H1 (cell line): ENCODE measurements around the gene RASAL1. TPM values are rescaled to one million over a fixed set of nuclear protein-coding genes. Genes with fewer than 3 reads are reported as not detected.

ENCODE experiments used
- CTCF ChIA-PET: fragments of 300-600 bp; sonication (Branson Sonifier 250); formaldehyde crosslinking; loops from one replicate; lab custom pipeline; 2021; ENCODE audit not compliant: partially characterized antibody; lab: Charles Lee
- POLR2A ChIA-PET: fragments of 300-600 bp; sonication (Branson Sonifier 250); formaldehyde crosslinking; loops from one replicate; lab custom pipeline; 2021; ENCODE audit warnings: inconsistent platforms; ENCODE audit not compliant: partially characterized antibody; lab: Charles Lee
- DNase-seq, 2 experiments: peaks; one replicate each; pipeline versions ENCODE4 v3.0.0 to v3.0.0-alpha.2; 2010 to 2022; ENCODE audit warnings: low spot score in 2 of 2, low read depth in 1 of 2, mixed read lengths in 1 of 2
- FAIRE-seq: peaks from 2 replicates; lab custom pipeline; 2011; peaks lifted over from hg19 to GRCh38; lab: Jason Lieb, UNC
- H2AFZ ChIP-seq: 2 replicates; pipeline ENCODE4 v1.8.1; 2012; ENCODE audit warnings: low read length, inconsistent platforms
- H2AK5ac ChIP-seq: 2 replicates; pipeline ENCODE4 v1.6.1; 2013; ENCODE audit warnings: low read depth, low read length
- H2BK120ac ChIP-seq: replicated peaks from 2 replicates; pipeline ENCODE3; 2013; ENCODE audit warnings: low read depth, low read length, inconsistent platforms
- H2BK12ac ChIP-seq: 2 replicates; pipeline ENCODE4 v1.6.1; 2013; ENCODE audit warnings: low read depth, low read length
- H2BK15ac ChIP-seq: 2 replicates; pipeline ENCODE4 v1.6.1; 2013; ENCODE audit warnings: low read length
- H2BK20ac ChIP-seq: 2 replicates; pipeline ENCODE4 v1.6.1; 2013; ENCODE audit warnings: low read length
- H2BK5ac ChIP-seq: 2 replicates; pipeline ENCODE4 v1.6.1; 2013; ENCODE audit warnings: low read depth, low read length
- H3K14ac ChIP-seq: 2 replicates; pipeline ENCODE4 v1.6.1; 2013; ENCODE audit warnings: inconsistent platforms; ENCODE audit not compliant: insufficient read length
- H3K18ac ChIP-seq: 2 replicates; pipeline ENCODE4 v1.6.1; 2013; ENCODE audit warnings: low read length; ENCODE audit errors: extremely low read depth
- H3K23ac ChIP-seq: 2 replicates; pipeline ENCODE4 v1.6.1; 2013; ENCODE audit warnings: inconsistent platforms; ENCODE audit not compliant: insufficient read length
- H3K23me2 ChIP-seq: 2 replicates; pipeline ENCODE4 v1.6.1; 2013; ENCODE audit warnings: low read depth, low read length
- H3K27ac ChIP-seq: 2 replicates; pipeline ENCODE4 v1.6.1; 2011; ENCODE audit warnings: low read depth, low read length, inconsistent platforms
- H3K27me3 ChIP-seq, 4 experiments: replicated peaks in 1 of 4; 1 replicate in 1 of 4; 2 replicates in 3 of 4; pipeline versions ENCODE4 v1.6.1 to v1.8.1; 2011 to 2013; ENCODE audit warnings: low read length in 3 of 4, mild to moderate bottlenecking in 3 of 4, inconsistent platforms in 2 of 4, mixed read lengths in 2 of 4, moderate library complexity in 1 of 4; ENCODE audit not compliant: control insufficient read depth in 3 of 4, insufficient read depth in 3 of 4; ENCODE audit errors: extremely low read depth in 1 of 4
- H3K36me3 ChIP-seq, 4 experiments: 2 replicates each; pipeline versions ENCODE4 v1.6.1 to v1.8.1; 2011 to 2013; ENCODE audit warnings: mild to moderate bottlenecking in 4 of 4, low read length in 3 of 4, moderate library complexity in 2 of 4, control low read depth in 1 of 4, inconsistent platforms in 1 of 4; ENCODE audit not compliant: insufficient read depth in 4 of 4, control insufficient read depth in 2 of 4
- H3K4ac ChIP-seq: replicated peaks from 2 replicates; pipeline ENCODE3; 2013; ENCODE audit warnings: low read length, low read depth, mixed read lengths, inconsistent platforms; ENCODE audit not compliant: insufficient read length
- H3K4me1 ChIP-seq, 4 experiments: replicated peaks in 1 of 4; 1 replicate in 1 of 4; 2 replicates in 3 of 4; pipeline versions ENCODE4 v1.6.1 to v1.8.1; 2011 to 2013; ENCODE audit warnings: low read length in 3 of 4, inconsistent platforms in 2 of 4, mixed read lengths in 1 of 4; ENCODE audit not compliant: insufficient read depth in 4 of 4, control insufficient read depth in 3 of 4
- H3K4me2 ChIP-seq, 2 experiments: 2 replicates each; pipeline versions ENCODE4 v1.6.1 to v1.8.1; 2011 to 2013; ENCODE audit warnings: low read depth in 2 of 2, low read length in 2 of 2, control low read depth in 1 of 2, inconsistent platforms in 1 of 2, mild to moderate bottlenecking in 1 of 2; ENCODE audit not compliant: insufficient read depth in 1 of 2
- H3K4me3 ChIP-seq, 4 experiments: fragments of 200-600, 300-600 bp in 1 of 4; sonication (generic), shearing (Covaris generic), sonication (Bioruptor Twin) in 1 of 4; 2 replicates each; pipeline versions ENCODE4 v1.5.1 to v1.8.1; 2011 to 2016; ENCODE audit warnings: low read length in 4 of 4, low read depth in 3 of 4, control low read depth in 2 of 4, inconsistent platforms in 2 of 4, mild to moderate bottlenecking in 2 of 4, mixed read lengths in 1 of 4, moderate library complexity in 1 of 4; ENCODE audit not compliant: insufficient read depth in 2 of 4; ENCODE audit errors: extremely low read depth in 1 of 4
- H3K56ac ChIP-seq: replicated peaks from 2 replicates; pipeline ENCODE3; 2013; ENCODE audit warnings: low read depth, mild to moderate bottlenecking, mixed read lengths, low read length, inconsistent platforms; ENCODE audit not compliant: insufficient read length
- H3K79me1 ChIP-seq: 2 replicates; pipeline ENCODE4 v1.6.1; 2013; ENCODE audit warnings: low read depth, low read length, control low read depth
- H3K79me2 ChIP-seq, 2 experiments: 2 replicates each; pipeline versions ENCODE4 v1.6.1 to v1.8.1; 2012 to 2013; ENCODE audit warnings: low read length in 2 of 2, mild to moderate bottlenecking in 2 of 2, inconsistent platforms in 1 of 2; ENCODE audit not compliant: insufficient read depth in 2 of 2, control insufficient read depth in 1 of 2
- H3K9ac ChIP-seq, 4 experiments: replicated peaks in 1 of 4; 1 replicate in 1 of 4; 2 replicates in 3 of 4; pipeline versions ENCODE4 v1.6.1 to v1.8.1; 2011 to 2013; ENCODE audit warnings: low read depth in 3 of 4, low read length in 3 of 4, control low read depth in 2 of 4, mild to moderate bottlenecking in 2 of 4, moderate library complexity in 2 of 4, inconsistent platforms in 1 of 4; ENCODE audit errors: extremely low read depth in 1 of 4
- H3K9me3 ChIP-seq, 2 experiments: 2 replicates each; pipeline versions ENCODE4 v1.6.1 to v1.8.1; 2012 to 2013; ENCODE audit warnings: mild to moderate bottlenecking in 2 of 2, moderate library complexity in 2 of 2, control low read depth in 1 of 2, inconsistent platforms in 1 of 2, low read depth in 1 of 2, low read length in 1 of 2, mixed read lengths in 1 of 2; ENCODE audit not compliant: insufficient read depth in 2 of 2
- H4K20me1 ChIP-seq, 2 experiments: replicated peaks in 1 of 2; 2 replicates each; pipeline versions ENCODE3 to v1.8.1; 2011 to 2013; ENCODE audit warnings: inconsistent platforms in 2 of 2, low read length in 2 of 2, mild to moderate bottlenecking in 1 of 2; ENCODE audit not compliant: insufficient read depth in 2 of 2, control insufficient read depth in 1 of 2
- H4K5ac ChIP-seq: 2 replicates; pipeline ENCODE4 v1.6.1; 2013; ENCODE audit warnings: low read length, low read depth, mixed read lengths, inconsistent platforms; ENCODE audit not compliant: insufficient read length
- H4K8ac ChIP-seq: 2 replicates; pipeline ENCODE4 v1.8.0; 2013; ENCODE audit warnings: mild to moderate bottlenecking, moderate library complexity, low read length, inconsistent platforms; ENCODE audit not compliant: insufficient read depth; ENCODE audit errors: extremely low read depth
- H4K91ac ChIP-seq: replicated peaks from 2 replicates; pipeline ENCODE3; 2013; ENCODE audit warnings: low read length, mixed read lengths, inconsistent platforms; ENCODE audit not compliant: insufficient read length
- BACH1 ChIP-seq: IDR thresholded peaks from 2 replicates; pipeline ENCODE4 v1.6.1; 2012; ENCODE audit warnings: low read length, improper control_type of control experiment
- BRCA1 ChIP-seq: IDR thresholded peaks from 2 replicates; pipeline ENCODE4 v1.6.1; 2012; ENCODE audit warnings: low read depth, low read length, improper control_type of control experiment
- GABPA ChIP-seq: IDR thresholded peaks from 2 replicates; pipeline ENCODE4 v1.6.1; 2011; ENCODE audit warnings: mild to moderate bottlenecking, low read length, moderate library complexity, borderline replicate concordance; ENCODE audit not compliant: insufficient read depth
- GTF2F1 ChIP-seq: IDR thresholded peaks from 2 replicates; pipeline ENCODE4 v1.6.1; 2012; ENCODE audit warnings: low read depth, low read length, improper control_type of control experiment, borderline replicate concordance
- JUN ChIP-seq: IDR thresholded peaks from 2 replicates; pipeline ENCODE4 v1.6.1; 2011; ENCODE audit warnings: low read depth, mild to moderate bottlenecking, improper control_type of control experiment, low read length
- KDM4A ChIP-seq: IDR thresholded peaks from one replicate; pipeline ENCODE4 v1.7.1; 2012; ENCODE audit warnings: low read depth, mild to moderate bottlenecking, moderate library complexity, low read length, inconsistent platforms; ENCODE audit not compliant: severe bottlenecking
- SIN3A ChIP-seq, 2 experiments: IDR thresholded peaks in 1 of 2; conservative IDR thresholded peaks in 1 of 2; 2 replicates each; pipeline ENCODE4 v1.6.1; 2011 to 2012; ENCODE audit warnings: low read length in 2 of 2, improper control_type of control experiment in 1 of 2, low read depth in 1 of 2, mild to moderate bottlenecking in 1 of 2
- TAF7 ChIP-seq: optimal IDR thresholded peaks from 2 replicates; pipeline ENCODE3; 2011; ENCODE audit warnings: low read depth, mild to moderate bottlenecking, inconsistent platforms, low read length, moderate library complexity, borderline replicate concordance
- USF2 ChIP-seq: IDR thresholded peaks from 2 replicates; pipeline ENCODE4 v1.6.1; 2011; ENCODE audit warnings: low read length, improper control_type of control experiment
- WGBS, 2 experiments: shearing (Covaris generic) in 1 of 2; methylation state at CpG; one replicate each; pipeline versions ENCODE4 v1.1.6 to v1.1.7; 2013 to 2015; ENCODE audit warnings: low lambda C conversion rate in 2 of 2, mixed read lengths in 2 of 2, inconsistent platforms in 1 of 2, low coverage in 1 of 2, missing lambda C conversion rate in 1 of 2; ENCODE audit not compliant: insufficient replicate concordance in 2 of 2, insufficient coverage in 1 of 2, insufficient read length in 1 of 2; ENCODE audit errors: extremely low coverage in 1 of 2, missing lambda C conversion rate in 1 of 2; 5-methylcytosine and 5-hydroxymethylcytosine counted together
- polyA plus RNA-seq, 7 experiments: library from polyadenylated mRNA; depleted of rRNA in 3 of 7; stranded (reverse) in 5 of 7; unstranded in 2 of 7; fragments of >200 nt in 5 of 7; fragments of 200-250 nt in 2 of 7; gene quantifications; 1 replicate in 5 of 7; 2 replicates in 1 of 7; 4 replicates in 1 of 7; pipeline versions ENCODE4 v1.2.1 to v1.2.3, GENCODE V29; 2011 to 2013; ENCODE audit warnings: missing spikeins in 2 of 7, mixed read lengths in 2 of 7
- total RNA-seq: library from RNA; stranded (reverse); fragmentation: NEBNext Ultra II Directional; extraction: Animal tissue kit (Norgen Biotek cat#: 25700); gene quantifications from 2 replicates; pipeline ENCODE4 v1.2.1, GENCODE V29; 2021
- TF ChIP-seq, protein P1 (sequence below), 3 experiments: IDR thresholded peaks; 1 replicate in 2 of 3; 2 replicates in 1 of 3; pipeline versions ENCODE4 v1.5.1 to v1.6.1; 2011; ENCODE audit warnings: low read length in 3 of 3, mild to moderate bottlenecking in 3 of 3, inconsistent platforms in 2 of 3, low read depth in 1 of 3, moderate library complexity in 1 of 3; ENCODE audit not compliant: insufficient read depth in 1 of 3; ENCODE audit errors: control extremely low read depth in 1 of 3

Gene RASAL1
- total and polyA plus RNA-seq, 2 of the 8 experiments (the other 6 are each of a cell fraction or from before 2014, with no cell fraction given) = 3.7 to 5.0 TPM

DNA sequence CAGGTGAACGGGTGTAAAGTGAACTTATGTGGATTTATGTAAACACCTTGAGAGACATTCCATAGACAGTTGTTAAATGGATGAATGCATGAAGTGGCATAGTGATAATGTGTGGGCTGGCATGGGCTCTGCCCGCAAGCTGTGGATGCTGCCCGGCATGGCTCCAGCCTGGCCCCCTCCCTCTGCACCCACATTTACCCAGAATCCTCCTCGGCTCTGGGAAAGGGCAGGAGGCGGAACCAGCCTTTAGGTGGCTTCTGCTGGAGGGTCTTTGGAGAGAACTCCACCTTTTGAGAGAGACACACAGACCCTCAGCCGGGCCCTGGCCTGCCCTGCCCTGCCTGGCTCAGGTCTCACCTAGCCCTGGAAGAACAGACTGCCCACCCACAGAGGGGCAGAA is 18.7 kb downstream of the RASAL1 start:
- H4K20me1 ChIP-seq = no peaks in the 10 kb centered on the region
- POLR2A ChIA-PET = no interaction called here
- FAIRE-seq = no peak
- TF ChIP-seq SIN3A (conservative IDR thresholded peaks at IDR 0.05 in 1 of 2, IDR thresholded peaks at IDR 0.05 in 1 of 2; ENCODE audit: low read depth in 1 of 2, low read length in 2 of 2) = no peak
- TF ChIP-seq JUN = no peak
- no peak for TF ChIP-seq GTF2F1
- TF ChIP-seq USF2 = no peak
- TF ChIP-seq TAF7 = no peak
- no peak for TF ChIP-seq KDM4A
- TF ChIP-seq BACH1 = no peak
- TF ChIP-seq BRCA1 = no peak
- TF ChIP-seq GABPA = no peak
- TF ChIP-seq, protein P1, sequence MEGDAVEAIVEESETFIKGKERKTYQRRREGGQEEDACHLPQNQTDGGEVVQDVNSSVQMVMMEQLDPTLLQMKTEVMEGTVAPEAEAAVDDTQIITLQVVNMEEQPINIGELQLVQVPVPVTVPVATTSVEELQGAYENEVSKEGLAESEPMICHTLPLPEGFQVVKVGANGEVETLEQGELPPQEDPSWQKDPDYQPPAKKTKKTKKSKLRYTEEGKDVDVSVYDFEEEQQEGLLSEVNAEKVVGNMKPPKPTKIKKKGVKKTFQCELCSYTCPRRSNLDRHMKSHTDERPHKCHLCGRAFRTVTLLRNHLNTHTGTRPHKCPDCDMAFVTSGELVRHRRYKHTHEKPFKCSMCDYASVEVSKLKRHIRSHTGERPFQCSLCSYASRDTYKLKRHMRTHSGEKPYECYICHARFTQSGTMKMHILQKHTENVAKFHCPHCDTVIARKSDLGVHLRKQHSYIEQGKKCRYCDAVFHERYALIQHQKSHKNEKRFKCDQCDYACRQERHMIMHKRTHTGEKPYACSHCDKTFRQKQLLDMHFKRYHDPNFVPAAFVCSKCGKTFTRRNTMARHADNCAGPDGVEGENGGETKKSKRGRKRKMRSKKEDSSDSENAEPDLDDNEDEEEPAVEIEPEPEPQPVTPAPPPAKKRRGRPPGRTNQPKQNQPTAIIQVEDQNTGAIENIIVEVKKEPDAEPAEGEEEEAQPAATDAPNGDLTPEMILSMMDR (IDR thresholded peaks at IDR 0.05; ENCODE audit: control extremely low read depth in 1 of 3, insufficient read depth in 1 of 3, low read depth in 1 of 3, low read length in 3 of 3) = no peak

More for the DNA sequence above, 18.7 kb downstream of the RASAL1 start:
- no peaks in the 10 kb centered on the region for H3K4me1 ChIP-seq
- no peak overlapping the region for H3K14ac ChIP-seq
- no peaks in the 10 kb centered on the region for H3K36me3 ChIP-seq
- CTCF ChIA-PET = interaction anchor here (1.0 to 2.2 kb wide), 11 partner anchors 10 to 126 kb away, joined by 3 to 6 read pairs (median 5); partner anchors contain the start of gene RASAL1
- H2BK20ac ChIP-seq = no peak overlapping the region
- H3K79me1 ChIP-seq = no peaks in the 10 kb centered on the region; the same call in 1 of the 2 replicates
- DNase-seq = no peak
- no peak overlapping the region for H3K4ac ChIP-seq
- H3K4me3 ChIP-seq = no peak overlapping the region
- no peak overlapping the region for H2BK12ac ChIP-seq
- no peak overlapping the region for H3K4me2 ChIP-seq
- H4K91ac ChIP-seq = no peak overlapping the region
- no peak overlapping the region for H2BK15ac ChIP-seq
- H3K27ac ChIP-seq = no peak overlapping the region
- H2AFZ ChIP-seq = no peak overlapping the region
- no peaks in the 10 kb centered on the region for H3K27me3 ChIP-seq
- no peaks in the 10 kb centered on the region for H3K79me2 ChIP-seq
- no peak overlapping the region for H3K9ac ChIP-seq
- H2AK5ac ChIP-seq = no peak overlapping the region
- WGBS, 2 experiments = 76% methylated on average over 5 of the region's 6 CpGs; no CpG with 5 or more reads in 1 of the 2 experiments
- H4K8ac ChIP-seq = no peak overlapping the region
- no peak overlapping the region for H3K23ac ChIP-seq
- H3K9me3 ChIP-seq = no peaks in the 10 kb centered on the region
- no peaks in the 10 kb centered on the region for H3K23me2 ChIP-seq
- no peak overlapping the region for H2BK120ac ChIP-seq
- no peak overlapping the region for H3K18ac ChIP-seq
- no peak overlapping the region for H4K5ac ChIP-seq
- H2BK5ac ChIP-seq = no peak overlapping the region
- no peak overlapping the region for H3K56ac ChIP-seq
